GM12873 (cell line): ENCODE results near the gene ARID3A.

Experiments used
- TF ChIP-seq, protein P1 (sequence below): IDR thresholded peaks from 2 replicates; pipeline ENCODE4 v1.5.1; 2012; ENCODE audit warnings: low read depth, mild to moderate bottlenecking, moderate library complexity, low read length, control low read depth; ENCODE audit not compliant: insufficient read depth; ENCODE audit errors: missing control alignments

ARID3A gene

DNA sequence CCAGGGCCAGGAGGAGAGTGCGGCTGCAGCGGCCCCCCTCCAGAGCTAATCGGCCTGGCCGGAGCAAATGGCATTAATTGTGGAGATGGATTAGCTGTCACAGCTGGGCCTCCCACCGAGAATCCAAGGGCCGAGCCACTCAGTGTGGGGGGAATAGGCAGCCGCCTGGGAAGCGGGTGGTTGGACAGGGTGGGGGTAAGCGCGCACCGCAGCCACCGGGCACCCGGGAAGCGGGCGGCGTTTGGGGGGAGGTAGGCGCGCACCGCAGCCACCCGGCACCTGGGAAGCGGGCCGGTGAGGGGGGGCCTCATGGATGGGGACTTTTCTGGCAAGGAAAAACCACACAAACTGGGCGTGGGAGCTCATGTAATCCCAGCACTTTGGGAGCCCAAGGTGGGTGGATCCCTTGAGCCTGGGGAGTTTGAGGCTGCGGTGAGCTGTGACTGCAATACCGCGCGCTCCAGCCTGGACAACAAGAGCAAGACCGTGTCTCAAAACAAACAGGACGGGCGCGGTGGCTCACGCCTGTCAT lies 22.5 kb upstream of the ARID3A start:
- TF ChIP-seq, protein P1, sequence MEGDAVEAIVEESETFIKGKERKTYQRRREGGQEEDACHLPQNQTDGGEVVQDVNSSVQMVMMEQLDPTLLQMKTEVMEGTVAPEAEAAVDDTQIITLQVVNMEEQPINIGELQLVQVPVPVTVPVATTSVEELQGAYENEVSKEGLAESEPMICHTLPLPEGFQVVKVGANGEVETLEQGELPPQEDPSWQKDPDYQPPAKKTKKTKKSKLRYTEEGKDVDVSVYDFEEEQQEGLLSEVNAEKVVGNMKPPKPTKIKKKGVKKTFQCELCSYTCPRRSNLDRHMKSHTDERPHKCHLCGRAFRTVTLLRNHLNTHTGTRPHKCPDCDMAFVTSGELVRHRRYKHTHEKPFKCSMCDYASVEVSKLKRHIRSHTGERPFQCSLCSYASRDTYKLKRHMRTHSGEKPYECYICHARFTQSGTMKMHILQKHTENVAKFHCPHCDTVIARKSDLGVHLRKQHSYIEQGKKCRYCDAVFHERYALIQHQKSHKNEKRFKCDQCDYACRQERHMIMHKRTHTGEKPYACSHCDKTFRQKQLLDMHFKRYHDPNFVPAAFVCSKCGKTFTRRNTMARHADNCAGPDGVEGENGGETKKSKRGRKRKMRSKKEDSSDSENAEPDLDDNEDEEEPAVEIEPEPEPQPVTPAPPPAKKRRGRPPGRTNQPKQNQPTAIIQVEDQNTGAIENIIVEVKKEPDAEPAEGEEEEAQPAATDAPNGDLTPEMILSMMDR: no peak

GRCh38 chr19:904545-904944 lies 21.3 kb upstream of the ARID3A start:
- TF ChIP-seq, protein P1: no peak

- TF ChIP-seq, protein P1: no peak
Measured at GRCh38 chr19:906480-906879, 19.4 kb upstream of the ARID3A start.

DNA sequence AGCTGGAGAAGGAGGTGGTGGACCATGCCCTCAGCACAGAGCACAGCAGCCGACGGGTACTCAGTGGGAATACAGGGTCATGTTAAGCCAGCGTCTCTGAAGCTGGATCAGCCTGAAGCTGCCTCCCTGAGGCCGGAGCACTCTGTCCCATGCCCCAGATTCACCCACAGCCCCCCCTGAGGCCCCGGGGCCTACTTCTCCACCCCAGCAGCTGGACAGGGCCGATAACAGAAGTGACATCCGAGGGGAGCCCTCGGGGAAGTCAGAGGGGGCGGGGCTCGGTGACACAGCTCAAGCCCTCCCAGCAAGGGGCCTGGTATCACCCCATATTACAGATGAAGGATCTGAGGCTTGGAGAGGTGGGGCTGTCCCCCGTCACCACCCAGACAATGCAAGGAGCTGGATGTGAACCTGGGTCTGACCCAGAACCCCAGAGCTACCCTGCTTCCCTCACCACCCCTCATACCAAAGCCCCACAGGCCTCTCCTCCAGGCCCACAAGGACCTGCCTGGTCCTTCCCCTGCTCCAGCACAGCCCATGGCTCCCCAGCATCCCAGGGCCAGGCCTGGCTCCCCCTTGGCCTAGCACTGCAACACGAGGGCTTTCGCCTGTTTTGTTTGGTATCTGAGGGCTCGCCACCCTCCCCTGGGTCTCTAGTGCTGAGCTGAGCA lies 18.5 kb upstream of the ARID3A start:
- TF ChIP-seq, protein P1: no peak

DNA sequence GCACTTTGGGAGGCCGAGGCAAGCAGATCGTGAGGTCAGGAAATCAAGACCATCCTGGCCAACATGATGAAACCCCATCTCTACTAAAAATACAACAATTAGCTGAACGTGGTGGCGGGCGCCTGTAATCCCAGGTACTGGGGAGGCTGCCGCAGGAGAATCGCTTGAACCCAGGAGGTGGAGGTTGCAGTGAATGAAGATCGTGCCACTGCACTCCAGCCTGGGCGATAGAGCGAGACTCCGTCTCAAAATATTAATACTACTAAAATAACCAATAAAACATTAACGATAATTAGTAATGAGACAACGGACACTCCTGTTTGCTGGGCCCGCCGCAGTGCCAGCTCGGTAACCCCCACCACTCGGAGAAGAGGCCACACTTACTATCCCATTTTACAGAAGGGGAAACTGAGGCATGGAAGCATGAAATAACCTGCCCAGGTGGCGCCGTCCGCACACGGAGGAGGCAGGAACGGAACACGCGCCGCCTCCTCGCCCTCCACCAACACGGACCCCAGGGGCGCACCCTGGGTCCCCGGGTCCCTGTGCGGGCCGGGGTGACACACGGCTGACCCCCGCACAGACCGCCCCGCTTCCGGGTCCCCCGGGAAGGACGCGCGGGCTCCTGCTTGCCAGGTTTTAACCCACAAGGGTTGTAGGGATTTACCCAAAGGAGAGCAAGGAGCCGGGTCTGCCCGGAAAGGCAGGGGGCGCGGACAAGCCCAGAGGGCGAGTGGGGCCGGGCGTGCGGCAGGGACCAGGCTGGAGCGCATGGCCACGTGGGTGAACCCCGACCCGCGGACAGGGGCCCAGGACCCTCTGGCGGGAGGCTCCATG lies 14.4 kb upstream of the ARID3A start:
- TF ChIP-seq, protein P1: no peak

DNA sequence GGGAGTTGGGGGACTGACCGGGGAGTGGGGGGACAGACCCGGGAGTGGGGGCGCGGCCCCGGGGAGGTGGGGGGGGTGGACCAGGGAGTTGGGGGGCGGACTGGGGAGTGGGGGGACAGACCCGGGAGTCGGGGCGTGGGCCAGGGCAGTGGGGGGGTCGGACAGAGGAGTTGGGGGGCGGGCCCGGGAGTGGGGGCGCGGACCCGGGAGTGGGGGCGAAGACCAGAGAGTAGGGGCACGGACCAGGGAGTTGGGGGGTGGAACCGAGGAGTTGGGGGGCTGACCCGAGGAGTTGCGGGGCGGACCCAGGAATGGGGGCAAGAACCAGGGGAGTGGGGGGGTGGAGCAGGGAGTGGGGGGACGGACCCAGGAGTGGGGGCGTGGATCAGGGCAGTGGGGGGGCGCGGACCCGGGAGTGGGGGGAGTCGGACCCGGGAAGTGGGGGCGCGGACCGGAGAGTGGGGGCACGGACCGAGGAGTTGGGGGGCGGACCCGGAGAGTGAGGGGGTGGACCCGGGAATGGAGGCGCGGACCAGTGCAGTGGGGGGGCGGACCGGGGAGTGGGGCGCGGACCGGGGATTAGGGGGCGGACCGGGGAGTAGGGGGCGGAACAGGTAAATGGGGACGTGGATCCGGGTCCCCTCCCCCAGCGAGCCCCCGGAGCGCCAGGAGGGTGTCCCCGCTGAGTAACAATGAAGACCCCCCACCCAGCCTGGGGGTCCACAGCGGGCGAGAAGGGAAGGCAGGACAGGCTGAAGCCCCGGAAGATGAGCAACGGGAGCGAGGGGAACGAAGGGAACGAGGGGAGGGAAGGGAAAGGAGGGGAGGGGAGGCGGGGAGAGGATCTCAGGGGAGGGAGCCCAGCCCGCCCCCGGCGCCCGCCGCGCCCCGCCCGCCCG lies 13.4 kb upstream of the ARID3A start:
- TF ChIP-seq, protein P1: no peak
